Spinal cord (tissue), 10 donors: ENCODE results near the gene RANBP9. TPM values are rescaled to one million over a fixed set of nuclear protein-coding genes. Genes with fewer than 3 reads are reported as not detected.

ENCODE experiments used
- DNase-seq, 6 donors: peaks; one replicate each; pipeline versions ENCODE4 v3.0.0 to v3.0.0-alpha.2; 2013 to 2015; ENCODE audit warnings: low spot score in 6 of 6, low read depth in 4 of 6
- H3K27ac ChIP-seq: one replicate; pipeline ENCODE4 v1.5.1; 2013; ENCODE audit warnings: low read depth, low read length, control low read depth
- H3K27me3 ChIP-seq: one replicate; pipeline ENCODE4 v1.6.1; 2013; ENCODE audit warnings: low read length; ENCODE audit not compliant: control insufficient read depth, insufficient read depth
- H3K36me3 ChIP-seq: one replicate; pipeline ENCODE4 v1.6.1; 2013; ENCODE audit warnings: low read length; ENCODE audit not compliant: control insufficient read depth, insufficient read depth
- H3K4me1 ChIP-seq: one replicate; pipeline ENCODE4 v1.6.1; 2013; ENCODE audit warnings: low read length; ENCODE audit not compliant: control insufficient read depth, insufficient read depth
- H3K4me3 ChIP-seq: one replicate; pipeline ENCODE4 v1.5.1; 2013; ENCODE audit warnings: low read depth, low read length, control low read depth
- H3K9me3 ChIP-seq: one replicate; pipeline ENCODE4 v1.6.1; 2013; ENCODE audit warnings: low read length; ENCODE audit not compliant: control insufficient read depth, insufficient read depth
- WGBS: methylation state at CpG from one replicate; pipeline ENCODE4 v1.1.5; 2013; ENCODE audit warnings: missing lambda C conversion rate; ENCODE audit not compliant: insufficient coverage; 5-methylcytosine and 5-hydroxymethylcytosine counted together
- polyA plus RNA-seq, 2 donors: library from polyadenylated mRNA; unstranded; fragments of 120-200 nt; gene quantifications; one replicate each; pipeline ENCODE4 v1.2.1, GENCODE V29; 2013; ENCODE audit not compliant: insufficient read length in 2 of 2
- total RNA-seq, 2 donors: library from RNA; depleted of rRNA in 1 of 2; stranded (reverse); fragments of 120-200 nt in 1 of 2; fragments of >200 nt in 1 of 2; gene quantifications; one replicate each; pipeline versions ENCODE4 v1.2.3 to v1.2.4, GENCODE V29; 2013 to 2014
- donor health status: healthy.

Gene RANBP9
- total and polyA plus RNA-seq, 4 donors, result 34.8 to 59.8 (median 56.1) TPM

- H3K27me3 ChIP-seq, result no peaks in the 10 kb centered on the region
- no peaks in the 10 kb centered on the region for H3K4me1 ChIP-seq
- no peaks in the 10 kb centered on the region for H3K36me3 ChIP-seq
- H3K4me3 ChIP-seq, result no peak overlapping the region
- no peak for DNase-seq
- H3K27ac ChIP-seq, result no peak overlapping the region
- no CpG with 5 or more reads among the region's 1 CpG for WGBS
- H3K9me3 ChIP-seq, result no peaks in the 10 kb centered on the region
Observed at GRCh38 chr6:13673368-13673767, 38.3 kb downstream of the RANBP9 start.

- H3K4me3 ChIP-seq, result no peak overlapping the region
Observed at GRCh38 chr6:13672904-13673303, 38.7 kb downstream of the RANBP9 start.

DNA sequence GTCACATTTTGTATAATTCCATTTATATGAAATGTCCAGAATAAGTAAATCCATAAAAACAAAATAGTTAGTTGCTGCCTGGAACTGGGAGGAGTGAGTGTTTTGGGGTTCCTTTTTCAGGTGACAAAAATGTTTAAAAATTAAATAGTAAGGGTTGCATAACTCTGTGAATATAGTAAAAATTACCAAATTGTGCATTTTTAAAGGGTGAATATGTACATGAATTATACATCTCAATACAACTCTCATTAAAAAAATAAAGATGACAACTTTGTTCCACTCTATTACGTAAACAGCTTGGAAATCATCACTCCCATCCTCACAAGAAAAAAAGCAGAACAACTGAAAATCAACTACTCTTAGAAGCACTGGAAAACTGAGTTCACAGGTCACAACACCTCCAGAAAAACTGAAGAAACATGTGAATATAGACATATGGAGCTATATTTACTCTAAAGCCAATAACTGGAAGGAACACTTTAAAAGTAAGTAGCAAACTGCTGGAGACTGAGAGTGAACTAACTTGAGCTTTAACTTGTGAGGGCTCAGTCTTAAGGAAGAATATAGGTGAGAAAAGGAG lies 40.0 kb downstream of the RANBP9 start:
- no peak for DNase-seq
- no CpG with 5 or more reads among the region's 1 CpG for WGBS
- Histone ChIP-seq H3K27ac (no peak overlapping the region), H3K4me1 (no peaks in the 10 kb centered on the region), H3K36me3 (no peaks in the 10 kb centered on the region), H3K27me3 (no peaks in the 10 kb centered on the region), H3K4me3 (no peak overlapping the region), H3K9me3 (no peaks in the 10 kb centered on the region)

More at GRCh38 chr6:13672904-13673303, 38.7 kb downstream of the RANBP9 start:
- H3K36me3 ChIP-seq, result no peaks in the 10 kb centered on the region
- H3K27me3 ChIP-seq, result no peaks in the 10 kb centered on the region
- no peaks in the 10 kb centered on the region for H3K4me1 ChIP-seq
- DNase-seq, result no peak
- no peaks in the 10 kb centered on the region for H3K9me3 ChIP-seq
- no peak overlapping the region for H3K27ac ChIP-seq

GRCh38 chr6:13669476-13669875 lies 42.2 kb downstream of the RANBP9 start:
- DNase-seq, result no peak
- 98% methylated on average over 5 of the region's 5 CpGs for WGBS
- Histone ChIP-seq H3K4me3 (no peak overlapping the region), H3K9me3 (no peaks in the 10 kb centered on the region), H3K4me1 (no peaks in the 10 kb centered on the region), H3K27ac (no peak overlapping the region), H3K27me3 (no peaks in the 10 kb centered on the region), H3K36me3 (no peaks in the 10 kb centered on the region)

DNA sequence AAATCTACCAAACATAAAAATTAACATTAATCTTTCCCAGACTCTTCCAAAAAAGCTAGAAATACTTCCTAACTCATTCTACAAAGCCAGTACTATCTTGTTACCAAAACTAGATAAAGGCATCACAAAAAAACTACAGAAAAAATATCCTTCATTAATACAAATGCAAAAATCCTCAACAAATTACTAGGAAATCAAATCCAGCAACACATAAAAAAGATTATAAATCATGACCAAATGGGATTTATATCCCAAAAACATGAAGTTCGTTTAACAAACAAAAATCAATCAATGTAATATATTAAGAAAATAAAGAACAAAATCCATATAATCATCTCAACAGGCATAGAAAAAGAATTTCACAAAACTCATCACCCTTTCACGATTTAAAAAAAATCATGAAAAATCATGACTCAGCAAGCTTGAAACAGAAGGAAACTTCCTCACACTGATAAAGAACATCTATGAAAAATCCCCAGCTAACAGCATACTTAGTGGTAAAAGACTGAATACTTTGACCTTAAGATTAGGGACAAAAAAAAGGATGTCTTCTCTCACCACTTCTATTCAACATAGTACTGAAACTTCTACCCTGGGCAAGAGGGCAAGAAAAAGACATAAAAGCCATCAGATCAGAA lies 43.2 kb downstream of the RANBP9 start:
- no peak for DNase-seq
- H3K4me3 ChIP-seq, result no peak overlapping the region
- WGBS, result no CpG with 5 or more reads among the region's 2 CpGs
- no peaks in the 10 kb centered on the region for H3K4me1 ChIP-seq
- no peaks in the 10 kb centered on the region for H3K27me3 ChIP-seq
- H3K36me3 ChIP-seq, result no peaks in the 10 kb centered on the region
- no peaks in the 10 kb centered on the region for H3K9me3 ChIP-seq
- H3K27ac ChIP-seq, result no peak overlapping the region

GRCh38 chr6:13667655-13668054 lies 44.0 kb downstream of the RANBP9 start:
- WGBS, result no CpG with 5 or more reads among the region's 2 CpGs
- Histone ChIP-seq H3K4me1 (no peaks in the 10 kb centered on the region), H3K27me3 (no peaks in the 10 kb centered on the region), H3K27ac (no peak overlapping the region), H3K9me3 (no peaks in the 10 kb centered on the region), H3K4me3 (no peak overlapping the region), H3K36me3 (no peaks in the 10 kb centered on the region)
- DNase-seq, result no peak

DNA sequence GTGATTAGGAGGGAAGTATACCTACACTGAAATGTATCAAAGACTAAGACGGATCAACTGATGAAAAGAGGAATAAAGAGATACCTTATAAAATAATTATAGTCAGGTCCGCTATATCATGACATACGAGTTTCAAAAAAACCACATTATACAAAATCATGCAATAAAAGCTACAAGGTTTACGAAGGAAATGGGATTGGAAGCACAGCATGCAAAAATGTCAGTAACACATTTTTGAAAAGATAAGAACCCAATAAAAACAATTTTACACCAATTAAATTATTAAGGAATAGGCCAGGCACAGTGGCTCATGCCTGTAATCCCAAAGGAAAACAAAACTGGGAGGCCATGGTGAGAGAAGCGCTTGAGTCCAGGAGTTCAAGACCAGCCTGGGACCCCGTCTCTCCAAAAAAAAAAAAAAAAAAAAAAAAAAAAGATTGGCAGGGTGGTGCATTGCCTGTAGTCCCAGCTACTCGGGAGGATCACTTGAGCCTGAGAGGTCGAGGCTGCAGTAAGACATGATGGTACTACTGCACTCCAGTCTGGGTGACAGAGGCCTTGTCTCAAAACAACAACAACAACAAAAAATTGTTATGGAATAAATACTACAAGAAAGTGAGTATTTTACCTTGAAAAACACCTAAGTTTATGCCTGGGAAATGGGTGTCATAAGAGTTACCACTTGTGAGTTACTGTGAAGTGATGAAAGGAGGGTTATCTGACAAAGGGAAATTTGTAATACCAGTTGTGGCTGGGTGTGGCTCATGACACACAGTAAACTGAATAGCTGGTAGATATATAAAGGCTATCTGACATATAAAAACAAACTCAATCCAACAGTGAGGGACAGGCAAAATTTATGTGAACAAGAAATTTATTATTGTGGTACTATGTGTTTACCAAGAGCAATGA lies 45.2 kb downstream of the RANBP9 start:
- no peaks in the 10 kb centered on the region for H3K36me3 ChIP-seq

GRCh38 chr6:13664703-13665352 lies 46.8 kb downstream of the RANBP9 start:
- H3K27me3 ChIP-seq, result no peaks in the 10 kb centered on the region
- H3K4me3 ChIP-seq, result no peak overlapping the region
- no peak overlapping the region for H3K27ac ChIP-seq
- H3K9me3 ChIP-seq, result no peaks in the 10 kb centered on the region
- H3K4me1 ChIP-seq, result no peaks in the 10 kb centered on the region
- no peaks in the 10 kb centered on the region for H3K36me3 ChIP-seq
- no peak for DNase-seq

More for the DNA sequence above, 45.2 kb downstream of the RANBP9 start:
- Histone ChIP-seq H3K27ac (no peak overlapping the region), H3K4me3 (no peak overlapping the region), H3K4me1 (no peaks in the 10 kb centered on the region), H3K27me3 (no peaks in the 10 kb centered on the region), H3K9me3 (no peaks in the 10 kb centered on the region)
- no peak for DNase-seq
- WGBS, result 100% methylated on average over 1 of the region's 8 CpGs

DNA sequence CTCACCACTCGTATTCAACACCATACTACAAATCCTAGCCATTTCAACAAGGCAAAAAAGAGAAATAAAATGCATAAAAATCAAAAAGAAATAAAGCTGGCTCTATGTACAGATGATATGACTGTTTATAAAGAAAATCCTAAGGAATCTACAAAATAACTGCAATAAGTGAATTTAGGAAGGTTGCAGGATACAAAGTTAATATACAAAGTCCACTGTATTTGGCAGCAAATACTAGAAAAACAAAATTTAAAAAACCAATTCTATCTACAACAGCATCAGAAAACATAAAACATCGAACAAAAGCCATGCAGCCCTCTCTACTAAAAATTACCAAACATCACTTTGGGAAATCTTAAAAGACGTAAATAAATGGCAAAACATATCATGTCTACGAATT lies 47.6 kb downstream of the RANBP9 start:
- H3K27me3 ChIP-seq, result no peaks in the 10 kb centered on the region
- no peak overlapping the region for H3K4me3 ChIP-seq
- H3K4me1 ChIP-seq, result no peaks in the 10 kb centered on the region
- no peak for DNase-seq
- no peak overlapping the region for H3K27ac ChIP-seq
- 100% methylated on average over 2 of the region's 4 CpGs for WGBS
- H3K9me3 ChIP-seq, result no peaks in the 10 kb centered on the region
- H3K36me3 ChIP-seq, result no peaks in the 10 kb centered on the region
